ENCODE measurements around the gene PRMT9. TPM values are rescaled to one million over a fixed set of nuclear protein-coding genes. Genes with fewer than 3 reads are reported as not detected.

The PRMT9 gene
- total and polyA plus RNA-seq, 2 of the 13 experiments (the other 11 are each of a cell fraction or from before 2014, with no cell fraction given) = 4.0 to 9.7 TPM

DNA sequence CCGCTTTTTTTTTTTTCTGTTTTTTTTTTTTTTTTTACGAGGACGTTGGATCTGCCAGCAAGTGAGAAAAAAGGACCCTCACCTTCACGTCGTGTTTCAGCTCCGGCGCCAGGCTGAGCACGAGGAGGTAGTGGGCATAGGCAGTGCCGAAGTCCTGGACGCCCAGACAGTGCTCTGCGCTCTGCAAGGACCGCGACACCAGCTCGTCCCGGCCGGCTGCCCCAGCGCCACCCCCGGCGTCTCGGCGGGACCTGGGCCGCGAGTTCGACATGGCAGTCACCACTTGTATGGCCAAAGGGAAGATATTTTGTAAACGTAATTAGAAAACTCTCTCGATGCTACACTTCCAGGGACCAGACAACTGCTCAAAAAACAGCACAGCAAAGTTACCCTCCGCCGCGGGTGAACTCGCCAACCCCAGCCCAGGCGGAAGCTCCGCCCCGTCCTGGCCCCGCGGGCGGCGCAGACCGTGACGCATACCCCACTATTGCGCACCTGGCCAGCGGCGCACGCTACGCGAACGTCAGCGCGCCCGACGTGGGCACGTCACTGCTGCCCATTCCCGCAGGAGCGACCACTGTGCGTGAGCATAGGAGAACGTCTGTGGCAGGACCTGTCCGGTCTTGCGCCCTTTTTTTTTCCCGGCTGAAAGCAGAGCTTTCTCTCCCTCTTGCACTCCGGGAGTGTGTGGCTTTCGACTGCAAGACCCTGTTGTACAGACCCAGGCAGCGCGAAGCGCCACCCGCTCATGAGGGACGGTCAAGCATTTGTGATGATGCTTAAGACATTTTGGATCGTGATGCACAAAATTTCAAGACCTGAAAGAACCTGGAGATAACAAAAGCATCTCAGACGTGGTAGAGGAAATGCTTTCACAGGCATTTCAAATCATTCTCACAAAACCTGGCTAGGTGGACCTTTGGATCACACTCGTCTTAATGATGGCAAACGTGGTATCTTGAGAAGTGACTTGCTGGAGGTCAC, at the start of gene PRMT9 (continued):
- TF ChIP-seq ZHX2 (IDR thresholded peaks at IDR 0.05; ENCODE audit: low read depth) (peak; percentile 99), ZHX2 (CRISPR knock-in tag; IDR thresholded peaks at IDR 0.05; ENCODE audit: borderline replicate concordance) (0 out of 2 replicates have a peak, but pooled peaks have one; percentile 33), FOXM1 (CRISPR knock-in tag; IDR thresholded peaks at IDR 0.05) (0 out of 2 replicates have a peak, but pooled peaks have one; percentile 28), ZNF614 (CRISPR knock-in tag; IDR thresholded peaks at IDR 0.05; ENCODE audit: borderline replicate concordance) (peak; percentile 74; the same call in 1 of the 2 replicates), KIAA2018 (CRISPR knock-in tag; IDR thresholded peaks at IDR 0.05; ENCODE audit: borderline replicate concordance) (0 out of 2 replicates have a peak, but pooled peaks have one; percentile 9), NFATC3 (CRISPR knock-in tag; IDR thresholded peaks at IDR 0.05) (0 out of 2 replicates have a peak, but pooled peaks have one; percentile 81), ARNT2 (CRISPR knock-in tag; IDR thresholded peaks at IDR 0.05; ENCODE audit: low read depth) (peak; percentile 62; the same call in 1 of the 2 replicates), JUND (CRISPR knock-in tag; IDR thresholded peaks at IDR 0.05) (no peak)
- TF ChIP-seq, protein P1, sequence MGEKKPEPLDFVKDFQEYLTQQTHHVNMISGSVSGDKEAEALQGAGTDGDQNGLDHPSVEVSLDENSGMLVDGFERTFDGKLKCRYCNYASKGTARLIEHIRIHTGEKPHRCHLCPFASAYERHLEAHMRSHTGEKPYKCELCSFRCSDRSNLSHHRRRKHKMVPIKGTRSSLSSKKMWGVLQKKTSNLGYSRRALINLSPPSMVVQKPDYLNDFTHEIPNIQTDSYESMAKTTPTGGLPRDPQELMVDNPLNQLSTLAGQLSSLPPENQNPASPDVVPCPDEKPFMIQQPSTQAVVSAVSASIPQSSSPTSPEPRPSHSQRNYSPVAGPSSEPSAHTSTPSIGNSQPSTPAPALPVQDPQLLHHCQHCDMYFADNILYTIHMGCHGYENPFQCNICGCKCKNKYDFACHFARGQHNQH (CRISPR knock-in tag; IDR thresholded peaks at IDR 0.05) = peak; percentile 69; the same call in 1 of the 2 replicates

All from HepG2 (cell line).